SKM-1 (cell line): ENCODE results near the gene TMEM270.
"Not testable (repeated sequence)": the region's sequence is repeated elsewhere in the genome, so short reads cannot be mapped to it uniquely, and the experiment has no call there.

Experiments used
- DNase-seq: peaks from one replicate; lab custom pipeline; 2025; ENCODE audit not compliant: unreplicated experiment; lab: John Stamatoyannopoulos, UW

The TMEM270 gene

DNA sequence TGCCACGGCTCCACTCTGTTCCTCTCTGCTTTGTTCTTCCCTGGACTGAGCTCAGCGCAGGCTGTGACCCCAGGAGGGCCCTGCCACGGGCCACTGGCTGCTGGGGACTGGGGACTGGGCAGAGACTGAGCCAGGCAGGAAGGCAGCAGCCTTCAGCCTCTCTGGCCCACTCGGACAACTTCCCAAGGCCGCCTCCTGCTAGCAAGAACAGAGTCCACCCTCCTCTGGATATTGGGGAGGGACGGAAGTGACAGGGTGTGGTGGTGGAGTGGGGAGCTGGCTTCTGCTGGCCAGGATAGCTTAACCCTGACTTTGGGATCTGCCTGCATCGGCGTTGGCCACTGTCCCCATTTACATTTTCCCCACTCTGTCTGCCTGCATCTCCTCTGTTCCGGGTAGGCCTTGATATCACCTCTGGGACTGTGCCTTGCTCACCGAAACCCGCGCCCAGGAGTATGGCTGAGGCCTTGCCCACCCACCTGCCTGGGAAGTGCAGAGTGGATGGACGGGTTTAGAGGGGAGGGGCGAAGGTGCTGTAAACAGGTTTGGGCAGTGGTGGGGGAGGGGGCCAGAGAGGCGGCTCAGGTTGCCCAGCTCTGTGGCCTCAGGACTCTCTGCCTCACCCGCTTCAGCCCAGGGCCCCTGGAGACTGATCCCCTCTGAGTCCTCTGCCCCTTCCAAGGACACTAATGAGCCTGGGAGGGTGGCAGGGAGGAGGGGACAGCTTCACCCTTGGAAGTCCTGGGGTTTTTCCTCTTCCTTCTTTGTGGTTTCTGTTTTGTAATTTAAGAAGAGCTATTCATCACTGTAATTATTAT lies 28.9 kb upstream of the TMEM270 start:
- no peak for DNase-seq

DNA sequence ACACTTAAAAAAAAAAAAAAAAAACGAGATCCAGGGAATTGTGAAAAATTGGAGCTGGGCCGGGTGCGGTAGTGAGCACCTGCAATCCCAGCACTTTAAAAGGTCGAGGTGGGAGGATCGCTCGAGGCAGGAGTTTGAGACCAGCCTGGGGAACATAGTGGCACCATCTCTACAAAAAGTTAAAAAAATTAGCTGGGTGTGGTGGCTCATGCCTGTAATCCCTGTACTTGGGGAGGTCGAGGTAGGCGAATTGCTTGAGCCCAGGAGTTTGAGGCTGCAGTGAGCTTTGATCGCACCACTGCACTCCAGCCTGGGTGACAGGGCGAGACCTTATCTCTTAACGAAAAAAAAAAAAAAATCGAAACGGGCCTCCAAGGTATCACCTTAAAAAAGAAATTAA lies 28.2 kb upstream of the TMEM270 start:
- DNase-seq: no peak

DNA sequence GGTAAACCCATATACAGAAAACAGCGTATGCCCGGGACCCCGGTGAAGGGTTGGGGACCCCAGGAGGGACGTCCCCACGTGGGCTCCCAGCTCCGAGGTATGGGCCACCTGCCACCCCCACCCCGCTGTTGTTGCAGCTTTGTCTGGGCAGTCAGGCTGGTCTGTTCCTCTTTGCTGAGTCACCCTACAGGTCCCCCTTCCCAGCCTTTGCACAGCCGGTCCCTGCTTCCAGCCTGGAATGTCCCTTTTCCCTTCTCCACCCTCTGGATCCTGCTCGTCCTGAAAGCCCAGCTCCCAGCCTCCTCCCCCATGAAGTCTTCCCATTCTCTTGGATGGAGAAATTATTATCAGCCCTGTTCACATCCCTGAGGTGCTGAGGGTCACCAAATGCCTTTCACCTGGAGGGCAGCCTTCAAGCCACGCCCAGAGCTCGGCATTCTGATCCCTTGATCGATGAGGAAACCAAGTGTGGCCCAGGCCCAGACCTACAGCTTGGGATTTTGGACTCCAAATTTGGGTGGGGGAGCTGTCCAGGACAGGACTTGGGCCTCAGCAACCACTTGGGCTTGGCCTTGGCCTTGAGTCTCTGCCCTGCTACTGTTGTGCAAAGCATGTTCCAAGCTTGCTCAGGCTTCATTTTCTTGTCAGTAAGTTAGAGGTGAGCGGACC lies 27.6 kb upstream of the TMEM270 start:
- no peak for DNase-seq

GRCh38 chr7:73834626-73835191 lies 26.2 kb upstream of the TMEM270 start:
- no peak for DNase-seq

DNA sequence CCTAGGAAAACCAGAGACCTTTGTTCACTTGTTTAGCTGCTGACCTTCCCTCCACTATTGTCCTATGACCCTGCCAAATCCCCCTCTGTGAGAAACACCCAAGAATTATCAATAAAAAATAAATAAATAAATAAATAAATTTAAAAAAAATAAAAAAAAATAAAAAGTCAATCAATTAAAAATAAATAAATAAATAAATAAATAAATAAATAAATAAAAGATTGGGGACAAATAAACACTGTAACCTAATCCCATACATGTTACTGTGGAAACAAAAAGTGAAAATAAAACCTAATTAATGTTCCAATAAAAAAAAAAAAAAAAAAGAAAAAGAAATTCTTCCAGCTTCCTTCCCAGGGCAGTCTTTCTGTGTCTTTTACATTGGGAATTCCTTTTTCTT lies 23.8 kb upstream of the TMEM270 start:
- not testable (repeated sequence) for DNase-seq

DNA sequence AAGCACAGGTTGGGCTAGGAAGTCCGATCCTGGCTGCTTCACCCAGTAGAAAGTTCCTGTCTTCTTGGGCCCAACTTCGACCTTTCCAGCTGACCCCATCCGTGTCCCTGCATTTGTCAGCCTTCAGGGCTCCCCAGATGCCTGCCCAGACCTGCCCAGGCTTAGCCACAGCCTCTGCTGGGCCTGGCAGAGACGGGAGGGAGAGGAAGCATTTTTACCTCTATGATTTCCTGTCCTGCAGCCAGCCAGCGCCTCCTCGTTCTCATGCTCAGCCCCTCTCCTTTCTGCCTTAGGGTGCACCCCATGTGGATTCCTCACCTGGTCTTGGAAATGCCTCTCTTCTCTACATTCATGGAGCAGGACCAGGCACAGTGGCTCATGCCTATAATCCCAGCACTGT lies 22.3 kb upstream of the TMEM270 start:
- no peak for DNase-seq

GRCh38 chr7:73839290-73839689 lies 21.7 kb upstream of the TMEM270 start:
- DNase-seq: no peak

DNA sequence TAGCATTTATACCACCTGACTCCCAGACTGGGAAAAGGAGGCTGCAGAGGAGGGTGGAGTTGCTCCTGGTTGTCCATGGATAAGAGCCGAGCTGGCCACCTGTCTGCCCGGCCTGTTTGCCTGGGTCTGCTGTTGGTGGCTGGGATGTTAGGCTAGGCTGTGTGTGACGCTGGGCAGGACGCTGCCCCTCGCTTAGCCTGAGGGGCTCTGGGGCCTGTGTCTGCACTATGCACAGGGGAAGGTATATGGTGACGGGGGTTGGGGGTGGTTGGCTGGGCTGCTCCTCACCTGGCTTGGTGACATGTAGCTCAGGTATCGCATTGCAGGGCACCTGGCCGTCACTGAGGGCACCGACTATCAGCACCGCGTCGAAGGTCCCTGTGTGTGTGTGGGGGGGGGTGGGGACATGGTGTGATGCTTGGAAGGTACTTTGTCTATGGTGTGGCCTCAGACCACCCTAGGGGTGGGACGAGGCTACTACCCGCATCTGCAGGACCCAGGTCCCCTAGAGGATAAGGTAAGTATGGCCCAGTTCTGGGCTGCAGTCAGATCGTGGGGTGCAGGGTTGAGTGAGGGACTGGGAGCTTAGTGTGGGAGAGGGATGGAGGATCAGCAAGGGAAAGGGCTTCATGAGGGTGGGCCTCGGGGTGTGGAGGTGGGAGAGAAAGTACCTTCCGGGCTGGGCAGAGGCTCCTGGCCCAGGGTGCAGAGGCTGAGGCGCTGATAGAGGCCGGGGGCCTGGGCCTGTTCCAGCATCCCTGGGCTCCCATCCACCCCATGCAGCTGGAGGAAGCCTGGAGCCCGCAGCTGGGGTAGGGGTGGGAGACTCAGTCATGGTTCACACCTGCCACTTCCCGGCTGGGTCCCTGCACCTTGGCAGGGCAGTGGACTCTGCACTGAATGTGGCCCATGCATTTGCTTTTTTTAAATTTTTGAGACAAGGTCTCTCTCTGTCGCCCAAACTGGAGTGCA lies 20.9 kb upstream of the TMEM270 start:
- DNase-seq: no peak

GRCh38 chr7:73840715-73841379 lies 20.1 kb upstream of the TMEM270 start:
- no peak for DNase-seq

DNA sequence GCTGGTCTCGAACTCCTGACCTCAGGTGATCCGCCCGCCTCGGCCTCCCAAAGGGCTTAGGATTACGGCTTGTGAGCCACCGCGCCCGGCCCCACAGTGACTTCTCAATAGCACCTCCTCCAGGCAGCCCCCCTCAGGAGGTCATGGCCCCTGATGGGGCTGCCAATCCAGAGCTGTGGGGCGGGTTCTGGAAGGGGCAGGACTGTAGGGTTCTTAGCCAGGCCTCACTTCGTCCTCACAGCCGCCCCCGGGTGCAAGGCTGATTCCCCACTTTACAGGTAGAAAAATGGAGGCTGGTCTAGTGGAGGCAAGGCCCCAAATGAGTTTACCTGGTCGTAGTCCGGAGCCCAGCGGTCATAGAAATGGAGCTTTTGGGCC lies 19.3 kb upstream of the TMEM270 start:
- no peak for DNase-seq

DNA sequence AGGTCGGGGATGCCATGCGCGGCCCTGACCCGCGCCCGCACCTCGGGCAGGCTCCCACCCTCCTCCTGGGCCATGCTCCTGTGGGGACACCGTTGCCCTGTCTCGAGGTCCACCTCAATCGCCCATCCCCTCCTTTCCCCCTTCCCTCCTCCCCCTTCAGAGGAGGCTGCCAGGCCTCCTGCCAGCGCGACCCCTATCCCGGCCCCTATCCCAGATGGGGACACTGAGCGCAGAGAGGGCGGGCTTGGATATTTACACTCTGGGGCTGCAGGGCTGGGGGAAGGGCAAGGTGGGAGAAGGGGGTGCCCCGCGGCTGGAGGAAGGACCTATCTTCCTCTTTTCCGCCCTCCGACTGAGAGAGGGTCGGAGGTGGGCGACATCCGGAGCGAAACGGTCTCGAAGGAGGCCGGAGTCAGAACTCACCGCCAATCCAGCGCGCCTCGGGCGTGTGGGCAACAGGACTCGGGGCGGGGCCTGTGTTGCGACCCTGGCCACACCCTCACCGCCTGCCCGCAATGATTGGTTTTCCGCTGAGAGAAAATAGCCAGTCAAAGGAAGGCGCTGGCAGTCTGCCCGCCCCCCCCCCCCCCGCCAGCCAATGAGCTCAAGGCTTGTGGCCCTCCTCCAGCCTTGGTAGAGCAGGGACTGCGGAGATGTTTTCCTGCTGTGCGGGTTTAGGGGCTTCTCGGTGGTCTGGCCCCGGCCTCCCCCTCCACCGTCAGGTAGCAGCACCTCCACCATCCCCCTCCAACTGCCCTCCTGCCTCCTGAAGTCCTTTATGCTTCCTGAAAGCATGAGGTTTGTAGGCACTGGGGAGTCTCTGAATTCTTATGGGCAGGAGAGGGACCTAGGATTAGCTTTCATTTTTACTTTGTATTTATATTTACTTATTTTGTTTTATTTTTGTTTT lies 18.6 kb upstream of the TMEM270 start, which contains the start of gene METTL27:
Gene METTL27 (minus strand): TSS at position 450 of the 910 bp plus-strand sequence. CDS start 376 bp downstream, at position 74.
- peak; percentile 75 for DNase-seq

- no peak for DNase-seq
Observed at GRCh38 chr7:73844131-73844547, 16.8 kb upstream of the TMEM270 start.

GRCh38 chr7:73844848-73845460 lies 16.0 kb upstream of the TMEM270 start:
- DNase-seq: no peak

DNA sequence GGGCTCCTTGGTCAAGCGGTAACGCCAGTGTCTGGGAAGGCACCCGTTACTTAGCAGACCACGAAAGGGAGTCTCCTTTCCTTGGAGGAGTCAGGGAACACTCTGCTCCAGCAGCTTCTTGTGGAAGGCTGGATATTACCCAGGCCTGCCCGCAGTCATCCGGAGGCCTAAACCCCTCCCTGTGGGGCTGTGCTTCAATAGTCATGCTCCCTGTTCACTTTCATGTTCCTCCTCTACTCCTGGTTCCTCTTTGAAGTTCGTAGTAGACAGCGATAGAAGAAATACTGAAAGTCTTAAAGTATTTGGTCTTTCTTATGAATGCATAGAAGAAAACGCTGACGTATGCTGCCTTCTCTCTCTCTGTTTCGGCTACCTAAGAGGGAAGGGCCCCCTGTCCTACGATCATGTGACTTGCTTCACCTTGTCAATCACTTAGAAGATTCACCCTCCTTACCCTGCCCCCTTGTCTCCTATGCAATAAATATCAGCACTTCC lies 15.2 kb upstream of the TMEM270 start:
- DNase-seq: not testable (repeated sequence)

DNA sequence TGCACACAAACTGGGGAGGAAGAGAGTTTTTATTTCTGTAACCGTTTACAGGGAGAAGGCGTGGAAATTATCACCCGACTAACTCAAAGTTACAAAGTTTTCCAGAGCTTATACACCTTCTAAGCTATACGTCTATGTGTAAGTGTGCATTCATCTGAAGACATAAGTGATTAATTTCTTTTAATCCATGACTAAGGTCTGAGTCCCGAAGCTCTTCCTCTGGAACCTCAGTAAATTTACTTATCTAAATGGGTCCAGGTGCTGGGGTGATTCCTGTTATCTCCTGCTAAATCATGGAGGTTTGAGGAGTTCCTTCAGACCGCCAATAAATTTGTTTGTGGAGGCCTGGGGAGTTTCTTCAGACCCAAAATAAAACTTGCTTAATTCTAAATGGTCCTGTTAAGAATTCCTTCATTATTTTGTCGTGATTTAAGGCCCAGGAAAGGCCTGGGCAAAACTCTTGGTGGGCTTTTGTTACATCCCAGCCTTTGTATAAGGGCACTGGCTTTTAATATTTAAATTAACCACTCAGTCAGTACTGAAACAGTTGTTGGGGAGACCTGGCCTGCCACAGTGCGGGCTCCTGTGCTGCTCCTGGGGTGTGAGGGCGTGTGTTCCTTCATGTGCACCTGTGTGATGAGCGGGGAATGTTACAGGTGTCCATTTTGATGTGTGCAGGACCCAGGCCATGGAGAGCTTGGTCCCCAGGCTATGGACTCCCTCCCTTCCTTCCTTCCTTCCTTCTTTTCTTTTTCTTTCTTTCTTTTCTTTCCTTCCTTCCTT lies 12.8 kb upstream of the TMEM270 start:
- no peak for DNase-seq

GRCh38 chr7:73850781-73851207 lies 10.2 kb upstream of the TMEM270 start:
- DNase-seq: no peak

DNA sequence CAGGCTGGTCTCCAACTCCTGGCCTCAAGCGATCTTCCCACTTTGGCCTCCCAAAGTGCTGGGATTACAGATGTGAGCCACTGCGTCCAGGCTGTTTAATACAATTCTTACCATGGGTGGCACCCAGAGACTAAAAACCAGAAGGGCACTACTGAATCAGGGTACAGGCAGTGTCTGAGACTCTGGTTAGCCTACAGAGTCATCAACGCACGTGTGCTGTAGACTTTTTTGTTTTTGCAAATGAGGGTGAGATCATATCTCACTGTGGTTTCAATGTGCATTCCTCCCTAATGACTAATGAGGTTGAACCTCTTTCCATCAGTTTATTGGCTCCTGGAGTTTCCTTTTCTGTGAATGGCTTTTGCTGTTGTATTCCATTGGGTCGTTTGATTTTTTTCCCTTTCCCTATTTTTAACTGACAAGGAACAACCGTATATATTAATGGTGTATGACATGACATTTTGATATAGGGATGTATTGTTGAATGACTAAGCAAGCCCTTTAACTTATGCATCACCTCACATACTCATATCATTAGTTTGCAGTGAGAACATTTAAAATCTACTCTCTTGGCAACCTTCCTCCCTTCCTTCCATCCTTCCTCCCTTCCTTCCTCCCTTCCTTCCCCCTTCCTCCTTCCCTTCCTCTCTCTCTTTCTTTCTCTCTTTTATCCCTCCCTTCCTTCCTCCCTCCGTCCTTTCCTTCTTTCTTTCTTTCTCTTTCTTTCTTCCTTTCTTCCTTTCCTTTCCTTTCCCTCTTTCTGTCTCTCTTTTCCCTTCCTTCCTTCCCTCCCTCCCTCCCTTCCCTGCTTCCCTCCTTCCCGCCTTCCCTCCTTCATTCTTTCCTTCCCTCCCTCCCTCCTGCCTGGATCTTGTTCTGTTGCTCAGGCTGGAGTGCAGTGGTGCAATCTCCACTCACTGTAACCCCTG lies 9.3 kb upstream of the TMEM270 start:
- DNase-seq: no peak
